ENCODE results near the gene HSCB. TPM values are rescaled to one million over a fixed set of nuclear protein-coding genes. Genes with fewer than 3 reads are reported as not detected.

Gene HSCB
- total RNA-seq, 4 donors from 2014 or later, result 10.7 to 30.6 (median 25.6) TPM

DNA sequence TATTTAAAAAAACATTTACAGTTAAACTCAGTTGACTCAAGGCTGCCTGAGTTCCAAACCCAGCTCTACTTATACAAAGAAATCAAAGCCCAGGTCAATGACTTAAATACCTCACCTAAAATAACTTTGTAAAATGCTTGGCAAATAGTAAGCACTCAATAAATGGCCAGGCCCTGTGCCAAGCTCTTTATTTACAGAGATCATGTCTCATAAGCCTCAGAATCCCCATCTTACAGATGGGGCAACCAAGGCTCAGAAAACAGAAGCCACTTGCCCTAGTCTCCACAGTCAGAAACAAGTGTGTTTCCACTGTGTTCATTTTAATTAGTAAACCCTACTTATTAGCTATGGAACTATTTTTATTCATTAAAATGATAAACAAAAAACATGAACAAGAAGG lies 31.7 kb upstream of the HSCB start:
- Histone ChIP-seq H3K36me3 (no peaks in the 10 kb centered on the region), H3K4me3 (replicated peaks in 1 of 3) (no peak overlapping the region), H3K27ac (peak overlapping the region in 1 of 3 donors; percentile 13), H3K9me3 (no peaks in the 10 kb centered on the region), H3K27me3 (no peaks in the 10 kb centered on the region), H3K4me1 (peaks cover 7 to 18% of the 10 kb centered on the region in 2 donors)
- no peak for DNase-seq
- intact Hi-C loops (cut with DNase I), result no loop called here
- TF ChIP-seq, protein P1, sequence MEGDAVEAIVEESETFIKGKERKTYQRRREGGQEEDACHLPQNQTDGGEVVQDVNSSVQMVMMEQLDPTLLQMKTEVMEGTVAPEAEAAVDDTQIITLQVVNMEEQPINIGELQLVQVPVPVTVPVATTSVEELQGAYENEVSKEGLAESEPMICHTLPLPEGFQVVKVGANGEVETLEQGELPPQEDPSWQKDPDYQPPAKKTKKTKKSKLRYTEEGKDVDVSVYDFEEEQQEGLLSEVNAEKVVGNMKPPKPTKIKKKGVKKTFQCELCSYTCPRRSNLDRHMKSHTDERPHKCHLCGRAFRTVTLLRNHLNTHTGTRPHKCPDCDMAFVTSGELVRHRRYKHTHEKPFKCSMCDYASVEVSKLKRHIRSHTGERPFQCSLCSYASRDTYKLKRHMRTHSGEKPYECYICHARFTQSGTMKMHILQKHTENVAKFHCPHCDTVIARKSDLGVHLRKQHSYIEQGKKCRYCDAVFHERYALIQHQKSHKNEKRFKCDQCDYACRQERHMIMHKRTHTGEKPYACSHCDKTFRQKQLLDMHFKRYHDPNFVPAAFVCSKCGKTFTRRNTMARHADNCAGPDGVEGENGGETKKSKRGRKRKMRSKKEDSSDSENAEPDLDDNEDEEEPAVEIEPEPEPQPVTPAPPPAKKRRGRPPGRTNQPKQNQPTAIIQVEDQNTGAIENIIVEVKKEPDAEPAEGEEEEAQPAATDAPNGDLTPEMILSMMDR (IDR thresholded peaks at IDR 0.05), result no peak
- no peak for TF ChIP-seq POLR2A (IDR thresholded peaks at IDR 0.05)

DNA sequence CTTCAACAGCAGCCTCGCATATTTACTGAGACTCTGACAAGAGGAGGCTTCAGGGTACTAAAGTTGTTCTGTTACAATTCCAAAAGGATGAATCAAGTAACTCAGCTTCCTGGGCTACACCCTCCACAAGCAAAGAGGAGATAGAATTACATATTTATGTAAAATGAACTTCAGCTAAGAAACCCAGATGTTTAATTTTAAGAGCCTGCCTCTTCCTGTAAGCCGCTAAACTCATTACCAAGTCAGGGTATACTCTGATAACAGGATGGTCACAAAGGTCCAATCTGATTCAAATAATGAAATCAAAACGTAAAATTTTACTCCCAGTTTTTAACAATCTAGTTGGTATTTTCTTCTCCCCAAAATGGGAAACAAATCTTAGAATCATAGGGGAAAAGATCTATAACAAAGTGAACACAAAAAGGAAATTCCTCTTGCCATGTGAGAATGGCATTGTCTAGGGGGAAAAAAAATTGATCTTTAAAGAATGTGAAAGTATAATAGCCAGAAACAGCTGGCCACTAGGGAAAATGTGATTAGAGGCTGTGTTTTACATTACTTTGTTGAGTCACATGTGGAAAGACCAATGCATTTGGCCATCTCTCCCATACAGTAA lies 31.2 kb upstream of the HSCB start:
- Histone ChIP-seq H3K4me1 (peaks cover 12 to 18% of the 10 kb centered on the region in 2 donors), H3K27ac (peak overlapping the region in 1 of 3 donors; percentile 13), H3K36me3 (no peaks in the 10 kb centered on the region), H3K9me3 (no peaks in the 10 kb centered on the region), H3K4me3 (replicated peaks in 1 of 3) (no peak overlapping the region), H3K27me3 (no peaks in the 10 kb centered on the region)
- intact Hi-C loops (cut with DNase I), result no loop called here
- TF ChIP-seq POLR2A (IDR thresholded peaks at IDR 0.05), result no peak
- 74 to 77% methylated on average over 3 of the region's 3 CpGs for WGBS, 2 donors
- no peak for DNase-seq

DNA sequence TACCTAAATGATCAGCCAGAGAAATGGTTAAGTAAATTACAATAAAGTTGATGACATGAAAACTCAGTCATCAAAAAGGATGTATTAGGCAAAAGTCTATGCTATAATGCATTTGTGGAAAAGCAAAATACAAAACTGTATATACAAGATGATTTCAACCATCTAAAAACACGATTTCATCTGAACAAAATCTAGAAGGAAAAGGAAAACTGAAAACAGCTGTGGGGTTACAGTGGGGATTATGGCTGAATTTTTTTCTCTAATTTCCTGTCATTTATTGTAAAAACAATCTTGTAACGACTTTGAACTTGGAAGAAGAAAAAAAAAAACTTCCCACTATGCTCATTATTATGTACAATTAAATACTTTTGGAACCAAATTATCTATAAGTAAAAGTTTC lies 30.5 kb upstream of the HSCB start:
- intact Hi-C loops (cut with DNase I), result no loop called here
- Histone ChIP-seq H3K27ac (peak overlapping the region in 2 of 3 donors; percentile 47 to 75), H3K9me3 (no peaks in the 10 kb centered on the region), H3K4me1 (peaks cover 12 to 18% of the 10 kb centered on the region in 2 donors), H3K27me3 (no peaks in the 10 kb centered on the region), H3K36me3 (no peaks in the 10 kb centered on the region), H3K4me3 (replicated peaks in 1 of 3) (no peak overlapping the region)
- no peak for DNase-seq
- TF ChIP-seq POLR2A (IDR thresholded peaks at IDR 0.05), result no peak
- TF ChIP-seq, protein P1 (IDR thresholded peaks at IDR 0.05), result no peak
- WGBS, 2 donors, result 66 to 76% methylated on average over 2 of the region's 2 CpGs

DNA sequence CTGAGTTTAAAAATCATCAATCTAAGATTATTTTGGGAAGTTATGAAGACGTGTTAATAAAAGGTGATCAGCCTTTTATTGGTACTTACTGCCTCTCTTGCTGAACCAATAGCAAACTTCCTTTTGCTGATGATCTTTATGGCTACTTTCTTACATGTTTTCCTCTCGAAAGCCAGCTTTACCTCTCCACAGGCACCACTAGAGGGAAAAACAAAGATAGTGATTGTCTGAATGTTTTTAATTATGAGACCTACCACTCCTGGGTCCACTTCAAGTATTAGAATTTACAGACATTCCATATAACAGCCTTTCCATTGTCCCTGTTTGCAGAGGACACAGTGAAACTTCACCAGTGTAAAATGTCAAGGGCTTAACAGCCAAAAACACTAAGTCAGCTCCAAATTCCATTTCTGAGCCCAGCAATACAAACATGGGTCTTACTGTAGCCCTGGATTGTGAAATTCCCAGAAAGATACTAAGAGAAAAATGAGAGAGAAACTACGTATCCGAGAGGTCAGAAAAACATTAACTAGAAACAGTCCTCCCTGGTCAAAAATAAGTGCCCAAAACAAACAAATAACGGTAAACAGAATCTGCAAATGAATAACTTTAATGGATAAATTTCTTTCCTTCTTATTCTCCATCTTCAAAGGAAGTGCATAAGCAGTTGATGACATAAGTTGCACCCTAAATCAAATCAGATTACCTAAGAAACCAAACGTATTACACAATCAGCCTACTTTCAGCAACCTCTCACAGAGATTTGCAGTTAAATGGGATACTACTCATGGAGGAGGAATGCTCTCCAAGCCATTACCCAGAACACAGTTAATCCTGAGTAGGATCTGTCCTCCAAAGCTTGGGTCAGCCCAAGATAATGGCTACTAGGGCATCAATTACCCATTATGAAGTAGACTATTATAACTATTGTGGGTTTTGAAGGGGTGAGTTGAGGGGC lies 29.7 kb upstream of the HSCB start:
- Histone ChIP-seq H3K36me3 (no peaks in the 10 kb centered on the region), H3K9me3 (no peaks in the 10 kb centered on the region), H3K27me3 (no peaks in the 10 kb centered on the region), H3K4me3 (replicated peaks in 1 of 3) (no peak overlapping the region), H3K4me1 (peaks cover 10 to 18% of the 10 kb centered on the region in 2 donors), H3K27ac (peak overlapping the region; percentile 47 to 75 (median 54))
- TF ChIP-seq POLR2A (IDR thresholded peaks at IDR 0.05), result no peak
- TF ChIP-seq, protein P1 (IDR thresholded peaks at IDR 0.05), result peak in 2 of 6 experiments; percentile 12 to 15
- intact Hi-C loops (cut with DNase I), result no loop called here
- WGBS, 2 donors, result 52 to 74% methylated on average over 6 of the region's 6 CpGs
- no peak for DNase-seq

DNA sequence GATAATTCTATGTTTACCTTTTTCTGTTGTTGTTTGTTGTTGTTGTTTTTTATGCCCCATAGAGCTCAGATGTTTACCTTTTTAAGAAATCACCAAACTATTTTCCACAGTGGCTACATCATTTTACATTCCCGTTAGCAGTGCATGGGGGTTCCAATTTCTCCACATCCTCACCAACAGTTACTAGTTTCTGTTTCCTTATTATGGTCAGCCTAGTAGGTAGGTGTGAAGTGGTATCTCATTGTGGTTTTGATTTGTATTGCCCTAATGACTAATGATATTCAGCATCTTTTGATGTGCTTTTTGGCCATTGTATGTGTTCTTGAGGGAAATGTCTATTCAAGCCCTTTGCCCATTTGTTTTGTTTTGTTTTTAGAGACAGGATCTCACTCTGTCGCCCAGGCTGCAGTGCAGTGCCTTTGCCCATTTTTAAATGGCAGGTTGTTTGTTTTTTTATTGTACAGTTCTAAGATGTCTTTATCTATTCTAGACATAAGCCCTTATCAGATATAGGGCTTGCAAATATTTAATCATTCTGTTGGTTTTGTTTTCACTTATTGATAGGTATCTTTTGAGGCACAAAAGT lies 27.7 kb upstream of the HSCB start:
- no peaks in the 10 kb centered on the region for H3K27me3 ChIP-seq
- TF ChIP-seq, protein P1 (IDR thresholded peaks at IDR 0.05), result no peak
- TF ChIP-seq POLR2A (IDR thresholded peaks at IDR 0.05), result no peak
- no peak overlapping the region for H3K4me3 ChIP-seq (replicated peaks in 1 of 3)
- H3K4me1 ChIP-seq, result peaks cover 7 to 18% of the 10 kb centered on the region in 2 donors
- intact Hi-C loops (cut with DNase I), result no loop called here
- no peak overlapping the region for H3K27ac ChIP-seq
- 93 to 96% methylated on average over 2 of the region's 2 CpGs for WGBS, 2 donors
- DNase-seq, result no peak
- no peaks in the 10 kb centered on the region for H3K36me3 ChIP-seq
- no peaks in the 10 kb centered on the region for H3K9me3 ChIP-seq
